K562 (cell line): Measurements from ENCODE around the gene HERPUD2. TPM values are rescaled to one million over a fixed set of nuclear protein-coding genes. Genes with fewer than 3 reads are reported as not detected.

Experiments
- ATAC-seq: fragments of 200-7000 bp; cut with Tn5 transposase; 3 replicates; pipeline ENCODE4 v1.9.1; 2020; ENCODE audit warnings: moderate library complexity
- BruUV-seq: library from RNA; stranded (reverse); fragments of 400-500 nt; replicated peaks from 2 replicates; lab custom pipeline; 2021; lab: Mats Ljungman, UMichigan
- CTCF ChIA-PET: fragments of 300-600 bp; formaldehyde crosslinking; extraction: SDS; loops from one replicate; lab custom pipeline; 2021; ENCODE audit warnings: low intra/inter-chr PET ratio; lab: Yijun Ruan, JAX
- POLR2A ChIA-PET: fragments of 300-600, 350-650 bp; sonication (Branson Sonifier 250); formaldehyde crosslinking; extraction: SDS; loops from one replicate; lab custom pipeline; 2021; ENCODE audit warnings: antibody characterized with exemption, inconsistent platforms; lab: Yijun Ruan, JAX
- DNase-seq, 4 experiments: peaks; one replicate each; pipeline versions ENCODE4 v3.0.0 to v3.0.0-alpha.2; 2011 to 2018; ENCODE audit warnings: low spot score in 3 of 4, mixed read lengths in 3 of 4; ENCODE audit errors: extremely low read depth in 1 of 4
- FAIRE-seq: peaks from 2 replicates; lab custom pipeline; 2011; peaks lifted over from hg19 to GRCh38; lab: Jason Lieb, UNC
- H2AFZ ChIP-seq: 2 replicates; pipeline ENCODE4 v1.6.0; 2011; ENCODE audit warnings: low read depth, low read length, control low read depth, inconsistent platforms
- H3K27ac ChIP-seq: fragments of 200-600 bp; 3 replicates; pipeline ENCODE4 v1.8.0; 2011; ENCODE audit warnings: low read depth, mild to moderate bottlenecking, control low read depth, inconsistent platforms, low read length, moderate library complexity, mixed read lengths; ENCODE audit errors: extremely low read depth
- H3K27me3 ChIP-seq, 2 experiments: fragments of 300-600 bp in 1 of 2; 2 replicates in 1 of 2; 3 replicates in 1 of 2; pipeline versions ENCODE4 v1.6.0 to v1.8.0; 2011; ENCODE audit warnings: inconsistent platforms in 2 of 2, low read length in 2 of 2, mild to moderate bottlenecking in 1 of 2, mixed read lengths in 1 of 2, moderate library complexity in 1 of 2; ENCODE audit not compliant: control insufficient read depth in 2 of 2, insufficient read depth in 2 of 2
- H3K36me3 ChIP-seq: fragments of 300-600 bp; 3 replicates; pipeline ENCODE4 v1.8.0; 2011; ENCODE audit warnings: mild to moderate bottlenecking, low read length, inconsistent platforms; ENCODE audit not compliant: control insufficient read depth, insufficient read depth
- H3K4me1 ChIP-seq, 2 experiments: fragments of 200-600 bp in 1 of 2; replicated peaks in 1 of 2; 2 replicates in 1 of 2; 3 replicates in 1 of 2; pipeline versions ENCODE4 v1.5.1 to v1.8.0; 2011; ENCODE audit warnings: inconsistent platforms in 2 of 2, low read length in 2 of 2, mild to moderate bottlenecking in 1 of 2, mixed read lengths in 1 of 2, moderate library complexity in 1 of 2; ENCODE audit not compliant: control insufficient read depth in 2 of 2, insufficient read depth in 2 of 2
- H3K4me2 ChIP-seq: 2 replicates; pipeline ENCODE4 v1.6.1; 2011; ENCODE audit warnings: low read length, control low read depth, inconsistent platforms, mixed read lengths; ENCODE audit not compliant: insufficient read depth
- H3K4me3 ChIP-seq: fragments of 200-600 bp; sonication (generic), shearing (Covaris generic); 2 replicates; pipeline ENCODE4 v1.5.1; 2016; ENCODE audit warnings: control low read depth, inconsistent platforms
- H3K79me2 ChIP-seq: fragments of 200-600 bp; 3 replicates; pipeline ENCODE4 v1.8.0; 2011; ENCODE audit warnings: low read length, inconsistent platforms; ENCODE audit not compliant: control insufficient read depth, insufficient read depth
- H3K9ac ChIP-seq, 2 experiments: 2 replicates each; pipeline versions ENCODE4 v1.6.0 to v1.6.1; 2011; ENCODE audit warnings: low read depth in 2 of 2, low read length in 2 of 2, control low read depth in 1 of 2, inconsistent platforms in 1 of 2, mild to moderate bottlenecking in 1 of 2, mixed read lengths in 1 of 2; ENCODE audit not compliant: insufficient read depth in 1 of 2
- H3K9me1 ChIP-seq: one replicate; pipeline ENCODE4 v1.6.0; 2011; ENCODE audit warnings: inconsistent platforms, mild to moderate bottlenecking, low read length, moderate library complexity; ENCODE audit not compliant: control insufficient read depth, insufficient read depth
- H3K9me3 ChIP-seq: replicated peaks from 2 replicates; pipeline ENCODE4 v1.5.1; 2011; ENCODE audit warnings: low read depth, low read length, inconsistent platforms; ENCODE audit not compliant: control insufficient read depth, insufficient read depth
- H4K20me1 ChIP-seq: replicated peaks from 2 replicates; pipeline ENCODE4 v1.6.1; 2011; ENCODE audit warnings: low read length, inconsistent platforms, mixed read lengths; ENCODE audit not compliant: control insufficient read depth, insufficient read depth
- ARNT ChIP-seq, 2 experiments: fragments of 450-650 bp; IDR thresholded peaks; 2 replicates each; pipeline ENCODE4 v1.6.1; 2016; ENCODE audit warnings: mild to moderate bottlenecking in 1 of 2
- CBFA2T3 ChIP-seq: fragments of 450-650 bp; IDR thresholded peaks from 2 replicates; pipeline ENCODE4 v1.6.1; 2017
- HOMEZ ChIP-seq: fragments of 250-450 bp; sonication (Bioruptor Pico); IDR thresholded peaks from 2 replicates; pipeline ENCODE4 v1.4.0; 2020; ENCODE audit warnings: mild to moderate bottlenecking, moderate library complexity
- MAFK ChIP-seq: IDR thresholded peaks from 2 replicates; pipeline ENCODE4 v1.6.1; 2011; ENCODE audit warnings: low read length, improper control_type of control experiment
- MTA1 ChIP-seq: fragments of 450-650 bp; IDR thresholded peaks from 2 replicates; pipeline ENCODE4 v1.6.1; 2017; ENCODE audit warnings: borderline replicate concordance
- PCBP2 ChIP-seq: fragments of 200-400 bp; formaldehyde crosslinking; IDR thresholded peaks from 2 replicates; pipeline ENCODE4 v1.6.1; 2018; ENCODE audit warnings: low read length, low read depth, mild to moderate bottlenecking, moderate library complexity; ENCODE audit not compliant: poor library complexity, severe bottlenecking
- PHF20 ChIP-seq: fragments of 450-650 bp; IDR thresholded peaks from 2 replicates; pipeline ENCODE4 v1.6.1; 2018; ENCODE audit not compliant: partially characterized antibody
- THAP7 ChIP-seq: fragments of 250-450 bp; sonication (Bioruptor Pico); IDR thresholded peaks from 2 replicates; pipeline ENCODE4 v1.5.0; 2021
- XRCC3 ChIP-seq: fragments of 450-650 bp; IDR thresholded peaks from 2 replicates; pipeline ENCODE4 v1.6.1; 2017; ENCODE audit warnings: mild to moderate bottlenecking, moderate library complexity
- ZNF316 ChIP-seq: fragments of 450-650 bp; IDR thresholded peaks from 2 replicates; pipeline ENCODE4 v1.6.1; 2016
- ZNF584 ChIP-seq: fragments of 200-800 bp; sonication (Bioruptor generic); IDR thresholded peaks from 2 replicates; pipeline ENCODE4 v1.6.1; 2016; ENCODE audit warnings: low read depth, mild to moderate bottlenecking, missing genetic modification characterization, missing compliant biosample characterization
- ZNF586 ChIP-seq: fragments of 450-650 bp; formaldehyde crosslinking; conservative IDR thresholded peaks from 2 replicates; pipeline ENCODE4 v1.4.0; 2020; ENCODE audit warnings: mild to moderate bottlenecking, moderate library complexity
- WGBS: fragments of 100-300 bp; shearing (Covaris generic); methylation state at CpG from one replicate; pipeline ENCODE4 v1.1.6; 2016; ENCODE audit warnings: low coverage, mixed read lengths; ENCODE audit not compliant: insufficient coverage; ENCODE audit errors: missing lambda C conversion rate; 5-methylcytosine and 5-hydroxymethylcytosine counted together
- in situ Hi-C: fragments of 300-500 bp; cut with MboI; formaldehyde crosslinking; loops from 4 replicates; pipeline ENCODE4 v1.15.0; 2018; ENCODE audit warnings: inconsistent platforms, mixed read lengths
- intact Hi-C: fragments of 100-400 bp; cut with micrococcal nuclease; formaldehyde crosslinking; loops from 2 replicates; pipeline ENCODE4 v1.14.2; 2022
- polyA plus RNA-seq, 8 experiments: library from polyadenylated mRNA; depleted of rRNA in 4 of 8; stranded (reverse) in 5 of 8; unstranded in 3 of 8; fragments of >200 nt; fragmentation: Nextera tagmentation in 2 of 8; fragmentation: Illumina TruSeq in 1 of 8; extraction: Ambion mirVana in 2 of 8; extraction: Trizol in 1 of 8; gene quantifications; 2 replicates each; pipeline versions ENCODE4 v1.2.1 to v1.2.3, GENCODE V29; 2011 to 2014; ENCODE audit warnings: inconsistent platforms in 1 of 8, missing spikeins in 1 of 8
- total RNA-seq, 7 experiments: library from RNA; depleted of rRNA in 6 of 7; stranded (reverse); fragments of >200 nt in 6 of 7; fragmentation: Illumina TruSeq in 2 of 7; extraction: Trizol in 2 of 7; gene quantifications; 2 replicates each; pipeline versions ENCODE4 v1.2.1 to v1.2.3, GENCODE V29; 2011 to 2021; ENCODE audit warnings: low replicate concordance in 1 of 7
- TF ChIP-seq, protein P1 (sequence below): fragments of 250-450 bp; sonication (Bioruptor Pico); IDR thresholded peaks from 2 replicates; pipeline ENCODE4 v1.5.0; 2021
- TF ChIP-seq, protein P2 (sequence below), 3 experiments: IDR thresholded peaks in 2 of 3; conservative IDR thresholded peaks in 1 of 3; 2 replicates each; pipeline ENCODE4 v1.5.1; 2011 to 2012; ENCODE audit warnings: low read length in 3 of 3, mild to moderate bottlenecking in 3 of 3, control low read depth in 2 of 3, improper control_type of control experiment in 1 of 3, inconsistent platforms in 1 of 3, low read depth in 1 of 3, mixed read lengths in 1 of 3, moderate library complexity in 1 of 3; ENCODE audit not compliant: insufficient read depth in 2 of 3

The HERPUD2 gene
- total and polyA plus RNA-seq, 9 of the 15 experiments (the other 6 are each of a cell fraction or from before 2014, with no cell fraction given) = 4.1 to 28.5 (median 12.3) TPM

DNA sequence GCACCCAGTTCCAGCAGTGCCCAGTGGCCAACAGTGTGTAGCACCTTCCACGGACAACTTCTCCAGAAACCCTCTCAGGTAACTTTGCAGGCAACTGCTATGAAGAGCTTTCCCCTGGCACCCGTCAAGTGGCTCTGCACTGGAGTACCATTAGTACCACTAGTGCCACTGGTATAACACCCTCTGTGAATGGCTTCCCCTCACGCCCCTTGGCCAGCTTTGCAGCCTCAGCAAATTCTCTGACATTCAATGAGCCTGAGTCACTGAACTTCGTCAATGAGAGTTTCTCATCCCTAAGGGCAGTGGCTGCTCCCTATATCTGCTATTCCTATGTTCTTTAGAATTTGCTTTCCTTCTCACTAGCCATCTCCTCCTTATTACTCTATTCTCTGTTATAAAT is 7.6 kb upstream of the HERPUD2 start (continued):
- TF ChIP-seq MTA1 (no peak), HOMEZ (CRISPR knock-in tag) (no peak), MAFK (0 out of 2 replicates have a peak, but pooled peaks have one; percentile 15), ZNF316 (peak; percentile 69), PHF20 (no peak)
- TF ChIP-seq, protein P1, sequence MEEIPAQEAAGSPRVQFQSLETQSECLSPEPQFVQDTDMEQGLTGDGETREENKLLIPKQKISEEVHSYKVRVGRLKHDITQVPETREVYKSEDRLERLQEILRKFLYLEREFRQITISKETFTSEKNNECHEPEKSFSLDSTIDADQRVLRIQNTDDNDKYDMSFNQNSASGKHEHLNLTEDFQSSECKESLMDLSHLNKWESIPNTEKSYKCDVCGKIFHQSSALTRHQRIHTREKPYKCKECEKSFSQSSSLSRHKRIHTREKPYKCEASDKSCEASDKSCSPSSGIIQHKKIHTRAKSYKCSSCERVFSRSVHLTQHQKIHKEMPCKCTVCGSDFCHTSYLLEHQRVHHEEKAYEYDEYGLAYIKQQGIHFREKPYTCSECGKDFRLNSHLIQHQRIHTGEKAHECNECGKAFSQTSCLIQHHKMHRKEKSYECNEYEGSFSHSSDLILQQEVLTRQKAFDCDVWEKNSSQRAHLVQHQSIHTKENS = no peak

DNA sequence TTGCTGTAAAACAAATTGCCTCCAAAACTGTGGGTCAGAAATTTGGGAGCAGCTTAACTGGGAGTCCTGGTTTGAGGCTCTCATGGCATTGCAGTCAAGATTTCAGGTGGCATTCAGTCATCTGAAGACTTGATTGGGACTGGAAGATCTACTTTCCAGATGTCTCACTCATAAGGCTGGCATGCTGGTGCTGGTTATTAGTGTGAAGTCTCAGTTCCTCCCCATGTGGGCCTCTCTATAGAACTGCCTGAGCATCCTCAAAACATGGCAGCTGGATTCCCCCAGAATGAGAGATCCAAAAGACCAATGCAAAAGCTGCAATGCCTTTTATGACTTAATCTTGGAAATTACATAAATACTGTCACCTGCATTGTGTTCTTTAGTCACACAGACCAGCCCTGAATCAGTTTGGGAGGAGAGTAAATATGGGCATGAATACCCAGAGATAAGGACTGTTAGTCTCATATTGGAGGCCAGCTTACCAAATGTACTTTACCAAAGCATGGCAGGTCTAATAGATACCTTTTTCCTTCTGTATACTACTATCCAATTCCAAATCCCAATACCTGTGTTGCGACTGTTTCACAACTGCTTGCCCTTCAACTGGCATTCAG is 6.5 kb upstream of the HERPUD2 start:
- intact Hi-C loops (no loop called here), in situ Hi-C loops (no loop called here)
- Histone ChIP-seq H3K4me2 (no peak overlapping the region), H3K4me1 (peaks cover 0 to 5% of the 10 kb centered on the region in 2 experiments; a peak in 2 of 5 replicates), H3K4me3 (no peak overlapping the region), H2AFZ (no peak overlapping the region), H3K27me3 (peaks cover 2 to 7% of the 10 kb centered on the region in 2 experiments; a peak in 1 of 5 replicates), H3K36me3 (peaks cover 5% of the 10 kb centered on the region; the same call in 1 of the 3 replicates), H3K79me2 (no peaks in the 10 kb centered on the region), H3K27ac (no peak overlapping the region), H3K9ac (no peak overlapping the region), H3K9me3 (no peaks in the 10 kb centered on the region), H3K9me1 (no peaks in the 10 kb centered on the region), H4K20me1 (no peaks in the 10 kb centered on the region)
- WGBS = 29% methylated on average over 1 of the region's 1 CpG
- no peak for ATAC-seq
- DNase-seq = no peak
- no peak for FAIRE-seq
- POLR2A ChIA-PET = no interaction called here
- CTCF ChIA-PET = no interaction called here
- no TSS peak for BruUV-seq
- no peak for TF ChIP-seq THAP7 (CRISPR knock-in tag)
- no peak for TF ChIP-seq ARNT (IDR thresholded peaks at IDR 0.05)
- no peak for TF ChIP-seq XRCC3
- no peak for TF ChIP-seq ZNF584 (CRISPR knock-in tag)
- no peak for TF ChIP-seq ZNF586 (CRISPR knock-in tag)
- TF ChIP-seq, protein P2, sequence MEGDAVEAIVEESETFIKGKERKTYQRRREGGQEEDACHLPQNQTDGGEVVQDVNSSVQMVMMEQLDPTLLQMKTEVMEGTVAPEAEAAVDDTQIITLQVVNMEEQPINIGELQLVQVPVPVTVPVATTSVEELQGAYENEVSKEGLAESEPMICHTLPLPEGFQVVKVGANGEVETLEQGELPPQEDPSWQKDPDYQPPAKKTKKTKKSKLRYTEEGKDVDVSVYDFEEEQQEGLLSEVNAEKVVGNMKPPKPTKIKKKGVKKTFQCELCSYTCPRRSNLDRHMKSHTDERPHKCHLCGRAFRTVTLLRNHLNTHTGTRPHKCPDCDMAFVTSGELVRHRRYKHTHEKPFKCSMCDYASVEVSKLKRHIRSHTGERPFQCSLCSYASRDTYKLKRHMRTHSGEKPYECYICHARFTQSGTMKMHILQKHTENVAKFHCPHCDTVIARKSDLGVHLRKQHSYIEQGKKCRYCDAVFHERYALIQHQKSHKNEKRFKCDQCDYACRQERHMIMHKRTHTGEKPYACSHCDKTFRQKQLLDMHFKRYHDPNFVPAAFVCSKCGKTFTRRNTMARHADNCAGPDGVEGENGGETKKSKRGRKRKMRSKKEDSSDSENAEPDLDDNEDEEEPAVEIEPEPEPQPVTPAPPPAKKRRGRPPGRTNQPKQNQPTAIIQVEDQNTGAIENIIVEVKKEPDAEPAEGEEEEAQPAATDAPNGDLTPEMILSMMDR (IDR thresholded peaks at IDR 0.05 in 2 of 3, conservative IDR thresholded peaks at IDR 0.05 in 1 of 3; ENCODE audit: insufficient read depth in 2 of 3, low read depth in 1 of 3, low read length in 3 of 3) = no peak
- TF ChIP-seq PCBP2 = no peak
- TF ChIP-seq CBFA2T3 = no peak
